A673 (cell line): ENCODE measurements around the gene SELE. TPM values are rescaled to one million over a fixed set of nuclear protein-coding genes. Genes with fewer than 3 reads are reported as not detected.

Experiments
- BruUV-seq: library from RNA; stranded (reverse); fragments of 400-500 nt; replicated peaks from 2 replicates; lab custom pipeline; 2021; lab: Mats Ljungman, UMichigan
- CTCF ChIA-PET: fragments of 300-600 bp; sonication (Branson Sonifier 250); formaldehyde crosslinking; loops from one replicate; lab custom pipeline; 2022; ENCODE audit warnings: antibody characterized with exemption; lab: Charles Lee
- POLR2A ChIA-PET: fragments of 300-600 bp; sonication (Branson Sonifier 250); formaldehyde crosslinking; loops from one replicate; lab custom pipeline; 2022; ENCODE audit warnings: antibody characterized with exemption; ENCODE audit not compliant: low non-redundant PET; lab: Charles Lee
- DNase-seq: peaks from one replicate; pipeline ENCODE4 v3.0.0-alpha.2; 2015; ENCODE audit warnings: low spot score
- H3K27ac ChIP-seq: fragments of 200-600 bp; sonication (generic); 2 replicates; pipeline ENCODE4 v1.5.1; 2016; ENCODE audit warnings: mixed run types, low read depth, mild to moderate bottlenecking, mixed read lengths, antibody characterized with exemption, low read length; ENCODE audit not compliant: poor library complexity, severe bottlenecking
- H3K27me3 ChIP-seq: fragments of 200-600 bp; sonication (generic); replicated peaks from 2 replicates; pipeline ENCODE4 v1.6.1; 2017; ENCODE audit warnings: mixed run types, low read depth, mild to moderate bottlenecking, mixed read lengths, antibody characterized with exemption, low read length; ENCODE audit not compliant: insufficient read depth, poor library complexity
- H3K36me3 ChIP-seq: fragments of 200-600 bp; sonication (generic); 2 replicates; pipeline ENCODE4 v1.6.1; 2016; ENCODE audit warnings: mixed run types, mild to moderate bottlenecking, mixed read lengths, antibody characterized with exemption, low read length; ENCODE audit not compliant: insufficient read depth, poor library complexity, severe bottlenecking
- H3K4me1 ChIP-seq: fragments of 200-600 bp; sonication (generic); 2 replicates; pipeline ENCODE4 v1.6.1; 2017; ENCODE audit warnings: mixed run types, mild to moderate bottlenecking, mixed read lengths, antibody characterized with exemption, low read length; ENCODE audit not compliant: insufficient read depth, poor library complexity, severe bottlenecking
- H3K4me3 ChIP-seq: fragments of 200-600 bp; sonication (generic); 2 replicates; pipeline ENCODE4 v1.5.1; 2016; ENCODE audit warnings: low read depth, mixed run types, mild to moderate bottlenecking, mixed read lengths, low read length; ENCODE audit not compliant: poor library complexity, severe bottlenecking
- H3K9me3 ChIP-seq: fragments of 200-600 bp; sonication (generic); 2 replicates; pipeline ENCODE4 v1.6.1; 2016; ENCODE audit warnings: mixed run types, low read depth, mild to moderate bottlenecking, mixed read lengths, antibody characterized with exemption, low read length; ENCODE audit not compliant: poor library complexity, severe bottlenecking
- CTCF ChIP-seq: fragments of 300-800, 200-600 bp; sonication (generic); conservative IDR thresholded peaks from 2 replicates; pipeline ENCODE4 v1.5.1; 2017; ENCODE audit warnings: low read depth, mild to moderate bottlenecking, antibody characterized with exemption, low read length, moderate library complexity, mixed read lengths
- EZH2 ChIP-seq: fragments of 200-600 bp; sonication (generic); IDR thresholded peaks from 2 replicates; pipeline ENCODE4 v1.6.1; 2017; ENCODE audit warnings: borderline replicate concordance, low read depth, mild to moderate bottlenecking, mixed read lengths, antibody characterized with exemption, low read length; ENCODE audit not compliant: poor library complexity, severe bottlenecking
- intact Hi-C: fragments of 100-400 bp; cut with micrococcal nuclease; formaldehyde crosslinking; loops from one replicate; pipeline ENCODE4 v1.10.0; 2022; ENCODE audit not compliant: unreplicated experiment
- total RNA-seq: library from RNA; stranded (reverse); gene quantifications from 2 replicates; pipeline ENCODE4 v1.2.3, GENCODE V29; 2021

Gene SELE
- total RNA-seq, 1 experiment from 2014 or later, result not detected

GRCh38 chr1:169746550-169746949, 12.7 kb upstream of the SELE start:
- H3K27ac ChIP-seq, result no peak overlapping the region
- no TSS peak for BruUV-seq
- ChIA-PET CTCF (no interaction called here), POLR2A (no interaction called here)
- peaks cover 3% of the 10 kb centered on the region for H3K4me1 ChIP-seq
- DNase-seq, result peak; percentile 24
- no peak for TF ChIP-seq EZH2
- TF ChIP-seq CTCF, result no peak
- no peaks in the 10 kb centered on the region for H3K9me3 ChIP-seq
- intact Hi-C loops, result no loop called here
- no peak overlapping the region for H3K4me3 ChIP-seq
- no peaks in the 10 kb centered on the region for H3K27me3 ChIP-seq
- no peaks in the 10 kb centered on the region for H3K36me3 ChIP-seq

GRCh38 chr1:169745015-169745861, 11.4 kb upstream of the SELE start:
- ChIA-PET POLR2A (no interaction called here), CTCF (no interaction called here)
- no peak overlapping the region for H3K4me3 ChIP-seq
- no peaks in the 10 kb centered on the region for H3K9me3 ChIP-seq
- no TSS peak for BruUV-seq
- H3K4me1 ChIP-seq, result peaks cover 11% of the 10 kb centered on the region
- no peaks in the 10 kb centered on the region for H3K36me3 ChIP-seq
- DNase-seq, result no peak
- TF ChIP-seq CTCF, result no peak
- H3K27ac ChIP-seq, result no peak overlapping the region
- intact Hi-C loops, result no loop called here
- H3K27me3 ChIP-seq, result no peaks in the 10 kb centered on the region

- Histone ChIP-seq H3K4me3 (no peak overlapping the region), H3K4me1 (peaks cover 11% of the 10 kb centered on the region), H3K27ac (no peak overlapping the region), H3K36me3 (no peaks in the 10 kb centered on the region), H3K27me3 (peaks cover 5% of the 10 kb centered on the region), H3K9me3 (no peaks in the 10 kb centered on the region)
- DNase-seq, result peak; percentile 70
- CTCF ChIA-PET, result no interaction called here
- BruUV-seq, result no TSS peak
- POLR2A ChIA-PET, result no interaction called here
- intact Hi-C loops, result no loop called here
- TF ChIP-seq EZH2, result no peak
- TF ChIP-seq CTCF, result no peak
Observed at GRCh38 chr1:169741666-169742394, 8.0 kb upstream of the SELE start.
